ENCODE results near the gene FCRL1. TPM values are rescaled to one million over a fixed set of nuclear protein-coding genes. Genes with fewer than 3 reads are reported as not detected.
A peak's percentile ranks its signal among the peaks of the same experiment; 100 is the strongest.

Gene FCRL1
- total RNA-seq, 1 experiment from 2014 or later, result not detected

DNA sequence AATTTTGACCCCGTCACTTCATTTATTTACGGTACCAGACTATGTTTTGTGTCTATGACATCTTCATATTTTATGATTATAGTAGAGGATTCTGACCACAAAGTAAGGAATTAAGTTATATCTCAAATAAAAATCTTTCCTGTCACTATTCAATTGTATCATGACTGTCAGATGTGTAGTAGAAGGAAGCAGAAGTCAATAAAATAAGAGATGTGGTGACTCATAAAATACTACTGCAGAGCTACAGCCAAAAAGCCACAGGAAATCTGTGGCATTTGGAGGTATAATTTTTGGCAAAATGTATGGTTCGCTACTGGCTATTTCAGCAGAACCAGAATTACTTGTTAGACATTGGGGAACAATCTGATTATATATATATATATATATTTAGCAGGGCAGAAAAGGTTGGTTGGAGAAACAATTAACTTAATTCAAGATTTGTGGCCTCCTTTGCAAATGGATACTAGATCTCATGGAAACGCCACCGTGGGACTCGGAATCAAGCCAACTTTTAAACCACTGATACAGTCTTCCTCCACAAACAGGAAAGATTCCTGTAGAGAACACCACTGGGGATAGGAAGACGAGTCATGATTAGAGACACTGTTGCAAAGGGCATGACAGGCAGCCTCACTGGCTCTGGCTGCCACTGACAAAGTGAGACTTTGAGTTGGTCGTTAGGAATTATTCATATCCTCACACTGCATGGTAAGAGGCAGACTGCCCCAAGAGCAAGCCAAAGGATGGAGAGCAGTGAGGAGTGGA, 48.1 kb downstream of the FCRL1 start:
- ATAC-seq, result no peak
- ChIA-PET POLR2A (no interaction called here), CTCF (interaction anchor here (1.1 kb wide), 1 partner anchor 18 kb away, joined by 4 read pairs; no protein-coding TSS in a partner anchor)

DNA sequence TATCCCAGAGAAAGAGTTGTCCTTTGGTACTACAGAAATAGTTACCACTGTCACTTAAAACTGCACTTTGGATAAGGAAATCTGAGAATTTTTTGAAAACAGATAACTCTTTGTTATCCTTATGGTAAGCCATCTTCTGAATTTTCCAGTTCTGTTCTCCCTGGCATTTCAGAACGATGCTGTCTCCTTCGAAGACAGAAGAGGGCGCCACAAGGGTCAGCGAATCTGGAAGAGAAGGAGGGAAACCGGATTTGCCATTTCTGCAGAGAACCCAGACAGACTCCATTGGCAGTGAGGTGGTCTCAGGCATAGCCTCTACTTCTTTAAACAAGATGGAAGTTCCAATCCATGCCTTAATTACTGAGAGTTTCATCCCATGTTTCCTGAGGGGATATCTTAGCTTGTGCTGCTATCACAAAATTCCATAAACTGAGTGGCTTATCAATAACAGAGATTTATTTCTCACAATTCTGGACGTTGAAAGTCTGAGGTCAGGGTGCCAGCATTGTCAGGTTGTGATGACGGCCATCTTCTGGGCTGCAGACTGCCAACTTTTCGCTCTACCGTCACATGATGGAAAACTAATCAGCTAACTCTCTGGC, 49.4 kb downstream of the FCRL1 start:
- ATAC-seq (peak; percentile 60), DNase-seq (ENCODE audit: low spot score) (peak; percentile 53)
- H3K4me3 Mint-ChIP-seq, result no peak overlapping the region
- H3K4me1 Mint-ChIP-seq, result peaks cover 5% of the 10 kb centered on the region
- ChIA-PET CTCF (interaction anchor here (0.9 to 2.2 kb wide), 4 partner anchors 20 to 351 kb away, joined by 3 to 10 read pairs (median 5); no protein-coding TSS in a partner anchor), POLR2A (no interaction called here)
- no peaks in the 10 kb centered on the region for H3K36me3 Mint-ChIP-seq
- no peaks in the 10 kb centered on the region for H3K27me3 Mint-ChIP-seq (ENCODE audit: low read depth)
- no peak overlapping the region for H3K27ac Mint-ChIP-seq
- no peak for TF ChIP-seq FOXP1 (CRISPR knock-in tag; IDR thresholded peaks at IDR 0.05; ENCODE audit: borderline replicate concordance)
- TF ChIP-seq, protein P1, sequence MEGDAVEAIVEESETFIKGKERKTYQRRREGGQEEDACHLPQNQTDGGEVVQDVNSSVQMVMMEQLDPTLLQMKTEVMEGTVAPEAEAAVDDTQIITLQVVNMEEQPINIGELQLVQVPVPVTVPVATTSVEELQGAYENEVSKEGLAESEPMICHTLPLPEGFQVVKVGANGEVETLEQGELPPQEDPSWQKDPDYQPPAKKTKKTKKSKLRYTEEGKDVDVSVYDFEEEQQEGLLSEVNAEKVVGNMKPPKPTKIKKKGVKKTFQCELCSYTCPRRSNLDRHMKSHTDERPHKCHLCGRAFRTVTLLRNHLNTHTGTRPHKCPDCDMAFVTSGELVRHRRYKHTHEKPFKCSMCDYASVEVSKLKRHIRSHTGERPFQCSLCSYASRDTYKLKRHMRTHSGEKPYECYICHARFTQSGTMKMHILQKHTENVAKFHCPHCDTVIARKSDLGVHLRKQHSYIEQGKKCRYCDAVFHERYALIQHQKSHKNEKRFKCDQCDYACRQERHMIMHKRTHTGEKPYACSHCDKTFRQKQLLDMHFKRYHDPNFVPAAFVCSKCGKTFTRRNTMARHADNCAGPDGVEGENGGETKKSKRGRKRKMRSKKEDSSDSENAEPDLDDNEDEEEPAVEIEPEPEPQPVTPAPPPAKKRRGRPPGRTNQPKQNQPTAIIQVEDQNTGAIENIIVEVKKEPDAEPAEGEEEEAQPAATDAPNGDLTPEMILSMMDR (IDR thresholded peaks at IDR 0.05), result peak; percentile 62
- TF ChIP-seq, protein P2, sequence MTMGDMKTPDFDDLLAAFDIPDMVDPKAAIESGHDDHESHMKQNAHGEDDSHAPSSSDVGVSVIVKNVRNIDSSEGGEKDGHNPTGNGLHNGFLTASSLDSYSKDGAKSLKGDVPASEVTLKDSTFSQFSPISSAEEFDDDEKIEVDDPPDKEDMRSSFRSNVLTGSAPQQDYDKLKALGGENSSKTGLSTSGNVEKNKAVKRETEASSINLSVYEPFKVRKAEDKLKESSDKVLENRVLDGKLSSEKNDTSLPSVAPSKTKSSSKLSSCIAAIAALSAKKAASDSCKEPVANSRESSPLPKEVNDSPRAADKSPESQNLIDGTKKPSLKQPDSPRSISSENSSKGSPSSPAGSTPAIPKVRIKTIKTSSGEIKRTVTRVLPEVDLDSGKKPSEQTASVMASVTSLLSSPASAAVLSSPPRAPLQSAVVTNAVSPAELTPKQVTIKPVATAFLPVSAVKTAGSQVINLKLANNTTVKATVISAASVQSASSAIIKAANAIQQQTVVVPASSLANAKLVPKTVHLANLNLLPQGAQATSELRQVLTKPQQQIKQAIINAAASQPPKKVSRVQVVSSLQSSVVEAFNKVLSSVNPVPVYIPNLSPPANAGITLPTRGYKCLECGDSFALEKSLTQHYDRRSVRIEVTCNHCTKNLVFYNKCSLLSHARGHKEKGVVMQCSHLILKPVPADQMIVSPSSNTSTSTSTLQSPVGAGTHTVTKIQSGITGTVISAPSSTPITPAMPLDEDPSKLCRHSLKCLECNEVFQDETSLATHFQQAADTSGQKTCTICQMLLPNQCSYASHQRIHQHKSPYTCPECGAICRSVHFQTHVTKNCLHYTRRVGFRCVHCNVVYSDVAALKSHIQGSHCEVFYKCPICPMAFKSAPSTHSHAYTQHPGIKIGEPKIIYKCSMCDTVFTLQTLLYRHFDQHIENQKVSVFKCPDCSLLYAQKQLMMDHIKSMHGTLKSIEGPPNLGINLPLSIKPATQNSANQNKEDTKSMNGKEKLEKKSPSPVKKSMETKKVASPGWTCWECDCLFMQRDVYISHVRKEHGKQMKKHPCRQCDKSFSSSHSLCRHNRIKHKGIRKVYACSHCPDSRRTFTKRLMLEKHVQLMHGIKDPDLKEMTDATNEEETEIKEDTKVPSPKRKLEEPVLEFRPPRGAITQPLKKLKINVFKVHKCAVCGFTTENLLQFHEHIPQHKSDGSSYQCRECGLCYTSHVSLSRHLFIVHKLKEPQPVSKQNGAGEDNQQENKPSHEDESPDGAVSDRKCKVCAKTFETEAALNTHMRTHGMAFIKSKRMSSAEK (CRISPR knock-in tag; IDR thresholded peaks at IDR 0.05; ENCODE audit: borderline replicate concordance), result no peak
- no peaks in the 10 kb centered on the region for H3K9me3 Mint-ChIP-seq

More for the DNA sequence above, 48.1 kb downstream of the FCRL1 start:
- no peak for DNase-seq (ENCODE audit: low spot score)
- TF ChIP-seq ZNF671 (CRISPR knock-in tag; IDR thresholded peaks at IDR 0.05) (no peak), NFE2L1 (CRISPR knock-in tag; IDR thresholded peaks at IDR 0.05) (no peak), ZNF317 (CRISPR knock-in tag; IDR thresholded peaks at IDR 0.05; ENCODE audit: borderline replicate concordance, low read depth) (no peak), SOX15 (CRISPR knock-in tag; IDR thresholded peaks at IDR 0.05) (no peak), ZNF416 (CRISPR knock-in tag; IDR thresholded peaks at IDR 0.05) (no peak), FOXP1 (CRISPR knock-in tag; IDR thresholded peaks at IDR 0.05; ENCODE audit: borderline replicate concordance) (no peak), CBFB (CRISPR knock-in tag; IDR thresholded peaks at IDR 0.05; ENCODE audit: low read depth) (no peak), JAZF1 (CRISPR knock-in tag; IDR thresholded peaks at IDR 0.05) (no peak), NFATC4 (CRISPR knock-in tag; IDR thresholded peaks at IDR 0.05) (no peak), CREB1 (CRISPR knock-in tag; IDR thresholded peaks at IDR 0.05) (no peak), IRF2 (CRISPR knock-in tag; IDR thresholded peaks at IDR 0.05; ENCODE audit: borderline replicate concordance, low read depth) (no peak), OVOL2 (CRISPR knock-in tag; IDR thresholded peaks at IDR 0.05; ENCODE audit: borderline replicate concordance) (no peak), MYBL2 (CRISPR knock-in tag; IDR thresholded peaks at IDR 0.05) (no peak), MXD4 (CRISPR knock-in tag; IDR thresholded peaks at IDR 0.05; ENCODE audit: borderline replicate concordance) (no peak), ZNF396 (CRISPR knock-in tag; IDR thresholded peaks at IDR 0.05; ENCODE audit: borderline replicate concordance) (no peak)
- TF ChIP-seq, protein P3, sequence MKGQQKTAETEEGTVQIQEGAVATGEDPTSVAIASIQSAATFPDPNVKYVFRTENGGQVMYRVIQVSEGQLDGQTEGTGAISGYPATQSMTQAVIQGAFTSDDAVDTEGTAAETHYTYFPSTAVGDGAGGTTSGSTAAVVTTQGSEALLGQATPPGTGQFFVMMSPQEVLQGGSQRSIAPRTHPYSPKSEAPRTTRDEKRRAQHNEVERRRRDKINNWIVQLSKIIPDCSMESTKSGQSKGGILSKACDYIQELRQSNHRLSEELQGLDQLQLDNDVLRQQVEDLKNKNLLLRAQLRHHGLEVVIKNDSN (CRISPR knock-in tag; IDR thresholded peaks at IDR 0.05), result no peak
- TF ChIP-seq, protein P4, sequence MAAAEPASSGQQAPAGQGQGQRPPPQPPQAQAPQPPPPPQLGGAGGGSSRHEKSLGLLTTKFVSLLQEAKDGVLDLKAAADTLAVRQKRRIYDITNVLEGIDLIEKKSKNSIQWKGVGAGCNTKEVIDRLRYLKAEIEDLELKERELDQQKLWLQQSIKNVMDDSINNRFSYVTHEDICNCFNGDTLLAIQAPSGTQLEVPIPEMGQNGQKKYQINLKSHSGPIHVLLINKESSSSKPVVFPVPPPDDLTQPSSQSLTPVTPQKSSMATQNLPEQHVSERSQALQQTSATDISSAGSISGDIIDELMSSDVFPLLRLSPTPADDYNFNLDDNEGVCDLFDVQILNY (CRISPR knock-in tag; IDR thresholded peaks at IDR 0.05), result no peak
- TF ChIP-seq, protein P5, sequence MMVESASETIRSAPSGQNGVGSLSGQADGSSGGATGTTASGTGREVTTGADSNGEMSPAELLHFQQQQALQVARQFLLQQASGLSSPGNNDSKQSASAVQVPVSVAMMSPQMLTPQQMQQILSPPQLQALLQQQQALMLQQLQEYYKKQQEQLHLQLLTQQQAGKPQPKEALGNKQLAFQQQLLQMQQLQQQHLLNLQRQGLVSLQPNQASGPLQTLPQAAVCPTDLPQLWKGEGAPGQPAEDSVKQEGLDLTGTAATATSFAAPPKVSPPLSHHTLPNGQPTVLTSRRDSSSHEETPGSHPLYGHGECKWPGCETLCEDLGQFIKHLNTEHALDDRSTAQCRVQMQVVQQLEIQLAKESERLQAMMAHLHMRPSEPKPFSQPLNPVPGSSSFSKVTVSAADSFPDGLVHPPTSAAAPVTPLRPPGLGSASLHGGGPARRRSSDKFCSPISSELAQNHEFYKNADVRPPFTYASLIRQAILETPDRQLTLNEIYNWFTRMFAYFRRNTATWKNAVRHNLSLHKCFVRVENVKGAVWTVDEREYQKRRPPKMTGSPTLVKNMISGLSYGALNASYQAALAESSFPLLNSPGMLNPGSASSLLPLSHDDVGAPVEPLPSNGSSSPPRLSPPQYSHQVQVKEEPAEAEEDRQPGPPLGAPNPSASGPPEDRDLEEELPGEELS (CRISPR knock-in tag; IDR thresholded peaks at IDR 0.05), result no peak
- TF ChIP-seq, protein P6, sequence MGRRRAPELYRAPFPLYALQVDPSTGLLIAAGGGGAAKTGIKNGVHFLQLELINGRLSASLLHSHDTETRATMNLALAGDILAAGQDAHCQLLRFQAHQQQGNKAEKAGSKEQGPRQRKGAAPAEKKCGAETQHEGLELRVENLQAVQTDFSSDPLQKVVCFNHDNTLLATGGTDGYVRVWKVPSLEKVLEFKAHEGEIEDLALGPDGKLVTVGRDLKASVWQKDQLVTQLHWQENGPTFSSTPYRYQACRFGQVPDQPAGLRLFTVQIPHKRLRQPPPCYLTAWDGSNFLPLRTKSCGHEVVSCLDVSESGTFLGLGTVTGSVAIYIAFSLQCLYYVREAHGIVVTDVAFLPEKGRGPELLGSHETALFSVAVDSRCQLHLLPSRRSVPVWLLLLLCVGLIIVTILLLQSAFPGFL (CRISPR knock-in tag; IDR thresholded peaks at IDR 0.05; ENCODE audit: borderline replicate concordance), result no peak
- Mint-ChIP-seq H3K36me3 (no peaks in the 10 kb centered on the region), H3K27ac (no peak overlapping the region), H3K4me3 (no peak overlapping the region), H3K9me3 (no peaks in the 10 kb centered on the region), H3K4me1 (peaks cover 5% of the 10 kb centered on the region), H3K27me3 (ENCODE audit: low read depth) (no peaks in the 10 kb centered on the region)

Measured in WTC11 (cell line).